PC-9 (cell line): ENCODE measurements around the gene TAS1R3. TPM values are rescaled to one million over a fixed set of nuclear protein-coding genes. Genes with fewer than 3 reads are reported as not detected.

Source experiments
- BruUV-seq: library from RNA; stranded (reverse); fragments of 400-500 nt; replicated peaks from 2 replicates; lab custom pipeline; 2021; lab: Mats Ljungman, UMichigan
- CTCF ChIA-PET: fragments of 300-600 bp; sonication (Branson Sonifier 250); formaldehyde crosslinking; loops from one replicate; lab custom pipeline; 2022; ENCODE audit warnings: antibody characterized with exemption; lab: Charles Lee
- POLR2A ChIA-PET: fragments of 300-600 bp; sonication (Branson Sonifier 250); formaldehyde crosslinking; loops from one replicate; lab custom pipeline; 2022; ENCODE audit warnings: antibody characterized with exemption; ENCODE audit not compliant: unreplicated experiment; lab: Charles Lee
- DNase-seq, 2 experiments: peaks; one replicate each; pipeline versions ENCODE4 v3.0.0 to v3.0.0-alpha.2; 2015 to 2022; ENCODE audit warnings: mixed read lengths in 1 of 2
- H2AFZ ChIP-seq: fragments of 200-600 bp; sonication (generic); 2 replicates; pipeline ENCODE4 v1.8.1; 2017; ENCODE audit warnings: antibody characterized with exemption
- H3F3A ChIP-seq: fragments of 200-600 bp; sonication (generic); 2 replicates; pipeline ENCODE4 v1.8.1; 2017; ENCODE audit warnings: antibody characterized with exemption, mild to moderate bottlenecking, low read depth; ENCODE audit not compliant: insufficient read depth
- H3K27ac ChIP-seq: fragments of 200-600 bp; sonication (generic); 2 replicates; pipeline ENCODE4 v1.6.1; 2016; ENCODE audit warnings: mixed run types
- H3K27me3 ChIP-seq: fragments of 200-600 bp; sonication (generic); 2 replicates; pipeline ENCODE4 v1.6.1; 2016; ENCODE audit warnings: low read depth, mixed run types; ENCODE audit not compliant: insufficient read depth
- H3K36me3 ChIP-seq: fragments of 200-600 bp; sonication (generic); 2 replicates; pipeline ENCODE4 v1.6.1; 2016; ENCODE audit warnings: low read depth, mixed run types
- H3K4me1 ChIP-seq: fragments of 200-600 bp; sonication (generic); replicated peaks from 2 replicates; pipeline ENCODE4 v1.6.1; 2016; ENCODE audit warnings: mixed run types; ENCODE audit not compliant: insufficient read depth
- H3K4me2 ChIP-seq: fragments of 200-600 bp; sonication (generic); 2 replicates; pipeline ENCODE4 v1.6.1; 2017; ENCODE audit warnings: mixed run types
- H3K4me3 ChIP-seq: fragments of 200-600 bp; sonication (generic); 2 replicates; pipeline ENCODE4 v1.6.1; 2016; ENCODE audit warnings: mixed run types
- H3K79me2 ChIP-seq: fragments of 200-600 bp; sonication (generic); 2 replicates; pipeline ENCODE4 v1.6.1; 2017; ENCODE audit warnings: low read depth, mixed run types
- H3K9me2 ChIP-seq: fragments of 200-600 bp; sonication (generic); 2 replicates; pipeline ENCODE4 v1.8.1; 2017; ENCODE audit warnings: mild to moderate bottlenecking; ENCODE audit not compliant: insufficient read depth
- H3K9me3 ChIP-seq: fragments of 200-600 bp; sonication (generic); 2 replicates; pipeline ENCODE4 v1.8.1; 2016; ENCODE audit warnings: low read depth; ENCODE audit not compliant: insufficient read depth
- H4K20me1 ChIP-seq: fragments of 200-600 bp; sonication (generic); 2 replicates; pipeline ENCODE4 v1.8.1; 2017; ENCODE audit not compliant: insufficient read depth
- EZH2 ChIP-seq: fragments of 200-600 bp; sonication (generic); IDR thresholded peaks from 2 replicates; pipeline ENCODE4 v1.8.0; 2017; ENCODE audit warnings: antibody characterized with exemption, low read depth
- intact Hi-C: fragments of 100-400 bp; cut with micrococcal nuclease; formaldehyde crosslinking; loops from one replicate; pipeline ENCODE4 v1.10.0; 2022; ENCODE audit not compliant: unreplicated experiment
- total RNA-seq: library from RNA; stranded (reverse); gene quantifications from 2 replicates; pipeline ENCODE4 v1.2.3, GENCODE V29; 2021
- TF ChIP-seq, protein P1 (sequence below): fragments of 200-600 bp; sonication (generic); conservative IDR thresholded peaks from 2 replicates; pipeline ENCODE4 v1.6.1; 2017; ENCODE audit warnings: mixed run types, antibody characterized with exemption, mild to moderate bottlenecking, moderate library complexity

TAS1R3 gene
- total RNA-seq, 1 experiment from 2014 or later: 0.57 TPM

DNA sequence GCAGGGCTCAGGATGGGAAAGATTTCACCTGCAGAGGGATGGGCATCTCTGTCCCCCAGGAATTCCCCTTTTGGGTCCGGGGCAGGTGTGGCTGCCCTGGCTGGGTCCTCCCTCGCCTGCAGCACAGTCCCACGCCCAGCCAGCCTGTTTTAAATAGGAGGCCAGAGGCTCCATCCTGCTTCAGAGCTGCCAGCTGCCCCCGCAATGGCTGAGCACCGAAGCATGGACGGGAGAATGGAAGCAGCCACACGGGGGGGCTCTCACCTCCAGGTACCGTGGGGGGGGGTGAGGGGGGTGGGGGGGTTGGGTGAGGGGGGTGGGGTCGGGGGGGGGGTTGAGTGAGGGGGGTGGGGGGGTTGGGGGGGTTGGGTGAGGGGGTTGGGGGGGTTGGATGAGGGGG is 47.3 kb upstream of the TAS1R3 start:
- no TSS peak for BruUV-seq
- DNase-seq: peak; percentile 44 to 49
- POLR2A ChIA-PET: no interaction called here
- H3K4me2 ChIP-seq: no peak overlapping the region
- no peak overlapping the region for H2AFZ ChIP-seq
- H3K27me3 ChIP-seq: no peaks in the 10 kb centered on the region
- intact Hi-C loops: no loop called here
- peaks cover 15% of the 10 kb centered on the region; the same call in 1 of the 2 replicates for H3F3A ChIP-seq
- H3K79me2 ChIP-seq: no peaks in the 10 kb centered on the region
- TF ChIP-seq, protein P1, sequence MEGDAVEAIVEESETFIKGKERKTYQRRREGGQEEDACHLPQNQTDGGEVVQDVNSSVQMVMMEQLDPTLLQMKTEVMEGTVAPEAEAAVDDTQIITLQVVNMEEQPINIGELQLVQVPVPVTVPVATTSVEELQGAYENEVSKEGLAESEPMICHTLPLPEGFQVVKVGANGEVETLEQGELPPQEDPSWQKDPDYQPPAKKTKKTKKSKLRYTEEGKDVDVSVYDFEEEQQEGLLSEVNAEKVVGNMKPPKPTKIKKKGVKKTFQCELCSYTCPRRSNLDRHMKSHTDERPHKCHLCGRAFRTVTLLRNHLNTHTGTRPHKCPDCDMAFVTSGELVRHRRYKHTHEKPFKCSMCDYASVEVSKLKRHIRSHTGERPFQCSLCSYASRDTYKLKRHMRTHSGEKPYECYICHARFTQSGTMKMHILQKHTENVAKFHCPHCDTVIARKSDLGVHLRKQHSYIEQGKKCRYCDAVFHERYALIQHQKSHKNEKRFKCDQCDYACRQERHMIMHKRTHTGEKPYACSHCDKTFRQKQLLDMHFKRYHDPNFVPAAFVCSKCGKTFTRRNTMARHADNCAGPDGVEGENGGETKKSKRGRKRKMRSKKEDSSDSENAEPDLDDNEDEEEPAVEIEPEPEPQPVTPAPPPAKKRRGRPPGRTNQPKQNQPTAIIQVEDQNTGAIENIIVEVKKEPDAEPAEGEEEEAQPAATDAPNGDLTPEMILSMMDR: no peak
- TF ChIP-seq EZH2: no peak
- no peak overlapping the region for H3K4me3 ChIP-seq
- H3K9me3 ChIP-seq: no peaks in the 10 kb centered on the region
- no peaks in the 10 kb centered on the region for H3K9me2 ChIP-seq
- no peak overlapping the region for H3K27ac ChIP-seq
- H4K20me1 ChIP-seq: no peaks in the 10 kb centered on the region
- CTCF ChIA-PET: no interaction called here
- H3K4me1 ChIP-seq: peaks cover 13% of the 10 kb centered on the region
- H3K36me3 ChIP-seq: no peaks in the 10 kb centered on the region

DNA sequence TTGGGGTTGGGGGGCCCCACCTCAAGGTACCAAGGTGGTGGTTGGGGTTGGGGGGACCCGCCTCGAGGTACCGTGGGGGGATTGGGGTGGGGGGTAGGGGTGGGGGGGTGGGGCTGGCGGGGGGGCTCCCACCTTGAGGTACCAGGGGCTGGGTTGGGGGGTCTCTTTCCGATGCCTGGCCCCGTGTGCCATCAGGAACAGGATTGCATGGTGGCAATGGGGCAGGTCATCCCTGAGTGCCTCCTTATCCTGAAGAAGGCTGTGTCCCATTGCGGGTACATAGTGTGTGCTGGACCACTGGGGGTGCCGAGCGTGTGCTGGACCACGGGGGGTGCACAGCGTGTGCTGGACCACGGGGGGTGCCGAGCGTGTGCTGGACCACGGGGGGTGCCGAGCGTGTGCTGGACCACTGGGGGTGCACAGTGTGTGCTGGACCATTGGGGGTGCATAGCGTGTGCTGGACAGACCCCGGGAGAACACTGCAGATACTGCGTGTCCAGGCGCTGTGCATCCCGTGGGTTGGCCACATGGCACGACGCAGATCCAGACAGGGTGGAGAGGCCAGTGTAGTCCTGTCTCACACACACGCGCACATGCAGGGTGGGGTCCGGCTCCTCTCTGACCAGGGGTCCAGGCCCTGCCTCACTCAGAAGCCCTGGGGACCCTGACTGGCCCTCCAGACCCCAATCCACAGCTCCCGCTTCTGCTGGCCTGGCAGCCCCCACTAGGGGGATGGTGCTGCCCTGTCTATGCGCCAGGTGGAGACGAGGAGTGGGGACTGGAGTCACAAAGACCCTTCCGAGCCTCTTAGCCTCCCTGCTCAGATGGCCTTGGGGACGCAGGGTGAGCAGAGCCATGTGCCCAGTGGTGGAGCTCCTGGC is 46.6 kb upstream of the TAS1R3 start:
- no TSS peak for BruUV-seq
- intact Hi-C loops: no loop called here

DNA sequence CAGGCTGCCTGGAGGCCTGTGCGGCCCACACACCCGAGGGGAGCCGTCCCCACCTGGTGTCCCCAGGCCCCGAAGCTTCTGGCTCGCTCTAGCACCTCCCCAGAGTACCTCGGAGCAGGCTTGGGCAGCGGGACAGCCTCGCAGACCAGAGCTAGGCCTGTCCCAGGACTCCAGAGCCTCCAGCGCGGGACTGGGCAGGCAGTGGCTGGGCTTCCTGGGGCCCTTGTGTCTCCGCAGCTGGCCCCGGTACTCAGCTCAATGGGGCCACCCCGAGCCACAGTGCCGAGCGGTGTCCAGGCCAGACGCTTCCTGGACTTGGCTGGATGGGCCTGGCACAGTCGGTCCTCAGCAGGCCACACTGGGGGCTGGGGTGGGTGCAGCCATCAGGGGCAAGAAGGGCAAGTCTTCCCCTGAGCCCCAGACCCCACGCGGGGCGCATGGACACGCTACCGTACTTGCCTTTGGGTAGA is 45.9 kb upstream of the TAS1R3 start:
- H4K20me1 ChIP-seq: no peaks in the 10 kb centered on the region
- no peak overlapping the region for H3K4me2 ChIP-seq
- no peaks in the 10 kb centered on the region for H3K9me3 ChIP-seq
- no peak for DNase-seq
- ChIA-PET POLR2A (no interaction called here), CTCF (interaction anchor here (0.6 kb wide), 1 partner anchor 16 kb away, joined by 10 read pairs; no protein-coding TSS in a partner anchor)
- no peak overlapping the region for H3K4me3 ChIP-seq
- BruUV-seq: no TSS peak
- H3K9me2 ChIP-seq: no peaks in the 10 kb centered on the region
- no peak overlapping the region for H2AFZ ChIP-seq
- H3K27ac ChIP-seq: no peak overlapping the region
- peaks cover 15% of the 10 kb centered on the region; the same call in 1 of the 2 replicates for H3F3A ChIP-seq
- peaks cover 13% of the 10 kb centered on the region for H3K4me1 ChIP-seq
- TF ChIP-seq, protein P1: no peak
- TF ChIP-seq EZH2: no peak
- intact Hi-C loops: no loop called here
- H3K27me3 ChIP-seq: no peaks in the 10 kb centered on the region
- no peaks in the 10 kb centered on the region for H3K79me2 ChIP-seq
- no peaks in the 10 kb centered on the region for H3K36me3 ChIP-seq

More for the DNA sequence above, 46.6 kb upstream of the TAS1R3 start:
- Histone ChIP-seq H3K9me2 (no peaks in the 10 kb centered on the region), H3K9me3 (no peaks in the 10 kb centered on the region), H2AFZ (no peak overlapping the region), H3K36me3 (no peaks in the 10 kb centered on the region), H3K79me2 (no peaks in the 10 kb centered on the region), H3K4me1 (peaks cover 13% of the 10 kb centered on the region), H3K4me2 (no peak overlapping the region), H3K27me3 (no peaks in the 10 kb centered on the region), H3K27ac (no peak overlapping the region), H3K4me3 (no peak overlapping the region), H4K20me1 (no peaks in the 10 kb centered on the region), H3F3A (peaks cover 15% of the 10 kb centered on the region; the same call in 1 of the 2 replicates)
- no peak for DNase-seq
- TF ChIP-seq EZH2: no peak
- TF ChIP-seq, protein P1: no peak
- CTCF ChIA-PET: no interaction called here
- POLR2A ChIA-PET: no interaction called here
